ENCODE results near the gene HEXIM2. TPM values are rescaled to one million over a fixed set of nuclear protein-coding genes. Genes with fewer than 3 reads are reported as not detected.

HEXIM2 gene
- total RNA-seq, 1 experiment from 2014 or later = 13.5 TPM

DNA sequence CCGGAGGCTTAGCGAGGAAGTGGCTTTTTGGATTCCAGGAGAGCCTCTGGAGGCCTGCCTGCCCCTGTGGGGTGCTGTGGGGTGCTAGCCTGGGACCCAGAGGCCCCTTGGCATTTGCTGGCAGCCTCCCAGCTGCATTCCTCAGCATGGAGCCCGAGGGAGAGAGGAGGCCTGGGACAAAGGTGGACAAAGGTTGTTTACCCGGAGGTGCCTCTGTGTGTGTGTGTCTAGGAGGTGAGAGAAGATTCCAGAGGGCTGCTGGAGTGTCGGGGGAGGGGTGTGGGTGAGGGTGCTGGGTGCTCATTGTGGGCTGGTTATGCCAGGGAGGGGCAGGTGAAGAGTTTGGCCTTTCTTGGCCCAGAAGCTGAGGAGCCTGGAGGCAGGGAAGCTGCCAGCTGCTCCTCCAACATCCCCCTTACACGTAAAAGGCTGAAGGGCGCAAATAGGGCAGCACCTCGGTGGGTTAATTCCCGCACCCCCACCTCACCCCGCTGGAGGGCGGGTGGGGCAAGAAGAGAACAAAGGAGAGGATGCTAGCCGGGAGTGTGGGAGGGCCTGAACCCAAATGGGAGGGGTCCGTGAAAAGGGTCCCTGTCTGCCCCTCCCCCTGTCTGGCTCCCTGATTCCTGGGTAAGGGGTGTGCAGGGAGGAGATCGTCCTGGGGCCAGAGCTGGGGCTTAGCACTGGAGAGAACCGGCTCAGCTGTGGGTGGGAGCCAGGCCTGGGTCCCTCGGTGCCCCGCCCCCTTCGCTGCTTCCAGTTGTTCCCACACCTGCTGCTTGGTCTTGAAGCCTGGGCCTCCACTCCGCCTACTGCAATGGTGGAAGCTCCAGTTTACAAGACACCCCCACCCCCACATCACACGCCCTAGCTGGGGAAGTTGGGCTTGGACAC lies 9.9 kb downstream of the HEXIM2 start:
- H3K4me1 ChIP-seq (ENCODE audit: control insufficient read depth in 1 of 2, insufficient read depth in 2 of 2, low read length in 2 of 2) = peaks cover 62 to 68% of the 10 kb centered on the region in 2 experiments
- H3K9ac ChIP-seq (ENCODE audit: low read length) = peak overlapping the region; percentile 81
- H3K36me3 ChIP-seq (ENCODE audit: control insufficient read depth in 1 of 2, insufficient read depth in 2 of 2, low read length in 2 of 2) = no peaks in the 10 kb centered on the region
- ATAC-seq (peak; percentile 16), DNase-seq (ENCODE audit: low read depth, low spot score) (no peak)
- H3K4me2 ChIP-seq (ENCODE audit: low read length) = peak overlapping the region; percentile 98
- TF ChIP-seq, protein P1, sequence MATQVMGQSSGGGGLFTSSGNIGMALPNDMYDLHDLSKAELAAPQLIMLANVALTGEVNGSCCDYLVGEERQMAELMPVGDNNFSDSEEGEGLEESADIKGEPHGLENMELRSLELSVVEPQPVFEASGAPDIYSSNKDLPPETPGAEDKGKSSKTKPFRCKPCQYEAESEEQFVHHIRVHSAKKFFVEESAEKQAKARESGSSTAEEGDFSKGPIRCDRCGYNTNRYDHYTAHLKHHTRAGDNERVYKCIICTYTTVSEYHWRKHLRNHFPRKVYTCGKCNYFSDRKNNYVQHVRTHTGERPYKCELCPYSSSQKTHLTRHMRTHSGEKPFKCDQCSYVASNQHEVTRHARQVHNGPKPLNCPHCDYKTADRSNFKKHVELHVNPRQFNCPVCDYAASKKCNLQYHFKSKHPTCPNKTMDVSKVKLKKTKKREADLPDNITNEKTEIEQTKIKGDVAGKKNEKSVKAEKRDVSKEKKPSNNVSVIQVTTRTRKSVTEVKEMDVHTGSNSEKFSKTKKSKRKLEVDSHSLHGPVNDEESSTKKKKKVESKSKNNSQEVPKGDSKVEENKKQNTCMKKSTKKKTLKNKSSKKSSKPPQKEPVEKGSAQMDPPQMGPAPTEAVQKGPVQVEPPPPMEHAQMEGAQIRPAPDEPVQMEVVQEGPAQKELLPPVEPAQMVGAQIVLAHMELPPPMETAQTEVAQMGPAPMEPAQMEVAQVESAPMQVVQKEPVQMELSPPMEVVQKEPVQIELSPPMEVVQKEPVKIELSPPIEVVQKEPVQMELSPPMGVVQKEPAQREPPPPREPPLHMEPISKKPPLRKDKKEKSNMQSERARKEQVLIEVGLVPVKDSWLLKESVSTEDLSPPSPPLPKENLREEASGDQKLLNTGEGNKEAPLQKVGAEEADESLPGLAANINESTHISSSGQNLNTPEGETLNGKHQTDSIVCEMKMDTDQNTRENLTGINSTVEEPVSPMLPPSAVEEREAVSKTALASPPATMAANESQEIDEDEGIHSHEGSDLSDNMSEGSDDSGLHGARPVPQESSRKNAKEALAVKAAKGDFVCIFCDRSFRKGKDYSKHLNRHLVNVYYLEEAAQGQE (IDR thresholded peaks at IDR 0.05; ENCODE audit: low read depth) = no peak
- TF ChIP-seq ZFX (IDR thresholded peaks at IDR 0.05) = 0 out of 2 replicates have a peak, but pooled peaks have one; percentile 5
- TF ChIP-seq, protein P2, sequence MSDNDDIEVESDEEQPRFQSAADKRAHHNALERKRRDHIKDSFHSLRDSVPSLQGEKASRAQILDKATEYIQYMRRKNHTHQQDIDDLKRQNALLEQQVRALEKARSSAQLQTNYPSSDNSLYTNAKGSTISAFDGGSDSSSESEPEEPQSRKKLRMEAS (IDR thresholded peaks at IDR 0.05) = peak; percentile 45; the same call in 1 of the 2 replicates
- no peak; the same call in 1 of the 2 replicates for TF ChIP-seq POLR2AphosphoS5 (IDR thresholded peaks at IDR 0.05; ENCODE audit: low read depth, low read length)
- no peak; the same call in 1 of the 2 replicates for TF ChIP-seq CBX3 (IDR thresholded peaks at IDR 0.05; ENCODE audit: low read depth)
- peak; percentile 30; the same call in 1 of the 2 replicates for TF ChIP-seq SP1 (IDR thresholded peaks at IDR 0.05; ENCODE audit: low read depth)
- TF ChIP-seq ZNF274 (IDR thresholded peaks at IDR 0.05; ENCODE audit: low read depth, low read length) = no peak
- H3K4me3 ChIP-seq (replicated peaks in 1 of 2; ENCODE audit: low read depth in 1 of 2, low read length in 2 of 2) = peak overlapping the region; percentile 28 to 60
- RAD21 ChIA-PET (ENCODE audit: low non-redundant PET in 1 of 2, low total read pairs in 2 of 2, uncharacterized antibody in 2 of 2, unreplicated experiment in 2 of 2) = interaction anchor here in 1 of 2 experiments (1.4 kb wide), 1 partner anchor 10 kb away, joined by 5 read pairs; the partner anchor contains the start of gene HEXIM2
- POLR2A ChIA-PET = interaction anchor here (1.6 to 7.0 kb wide), 5 partner anchors 10 to 22 kb away, joined by 5 to 176 read pairs (median 14); partner anchors contain the start of genes HEXIM1 and HEXIM2
- peak overlapping the region; percentile 99 for H3K27ac ChIP-seq (ENCODE audit: low read depth, low read length)
- no peaks in the 10 kb centered on the region for H4K20me1 ChIP-seq (ENCODE audit: insufficient read depth)
- H3K27me3 ChIP-seq (ENCODE audit: insufficient read depth, low read length) = no peaks in the 10 kb centered on the region
- H3K9me2 ChIP-seq (ENCODE audit: insufficient read depth) = no peaks in the 10 kb centered on the region
- no TSS peak for BruUV-seq (replicated peaks)
- intact Hi-C loops (cut with micrococcal nuclease) = loop anchor here (2.0 kb wide), 1 partner anchor 23 kb away; the partner anchor contains the start of gene HEXIM1
- no peak overlapping the region for H2AFZ ChIP-seq (ENCODE audit: low read depth, low read length, poor library complexity, severe bottlenecking)
- no peaks in the 10 kb centered on the region for H3K9me3 ChIP-seq (ENCODE audit: control insufficient read depth in 1 of 2, insufficient read depth in 1 of 2, low read depth in 1 of 2, low read length in 2 of 2)
- H3K79me2 ChIP-seq (ENCODE audit: insufficient read depth, low read length) = no peaks in the 10 kb centered on the region
- CTCF ChIA-PET = interaction anchor here (1.2 to 4.4 kb wide), 3 partner anchors 8 to 36 kb away, joined by 5 to 36 read pairs (median 9); partner anchors contain the start of gene ACBD4

Measured in HCT116 (cell line).